Fibroblast of skin of left biceps (primary cell): Measurements from ENCODE around the gene CPLX3.

Source experiments
- DNase-seq, 2 experiments: peaks; one replicate each; pipeline ENCODE4 v3.0.0-alpha.2; 2013; ENCODE audit warnings: low read depth in 2 of 2

CPLX3 gene

GRCh38 chr15:74788042-74788682, 38.3 kb upstream of the CPLX3 start:
- no peak for DNase-seq

- no peak for DNase-seq
These were observed 37.7 kb upstream of the CPLX3 start for GRCh38 chr15:74788683-74789151.

GRCh38 chr15:74789171-74789631, 37.2 kb upstream of the CPLX3 start:
- no peak for DNase-seq

GRCh38 chr15:74789741-74790079, 36.7 kb upstream of the CPLX3 start:
- DNase-seq: no peak

GRCh38 chr15:74790080-74790916, 36.1 kb upstream of the CPLX3 start:
- no peak for DNase-seq

GRCh38 chr15:74791007-74791406, 35.4 kb upstream of the CPLX3 start:
- no peak for DNase-seq

- DNase-seq: no peak
These were observed 34.8 kb upstream of the CPLX3 start for GRCh38 chr15:74791667-74792066.

- DNase-seq: no peak
These were observed 34.0 kb upstream of the CPLX3 start for GRCh38 chr15:74792227-74793016.

GRCh38 chr15:74793135-74794028, 33.0 kb upstream of the CPLX3 start:
- DNase-seq: no peak

GRCh38 chr15:74794248-74794969, 32.0 kb upstream of the CPLX3 start:
- no peak for DNase-seq

- DNase-seq: no peak
These were observed 31.5 kb upstream of the CPLX3 start for GRCh38 chr15:74794970-74795349.

- no peak for DNase-seq
These were observed 30.3 kb upstream of the CPLX3 start for GRCh38 chr15:74795966-74796625.

GRCh38 chr15:74798388-74799254, 27.8 kb upstream of the CPLX3 start:
- no peak for DNase-seq

- DNase-seq: no peak
These were observed 27.1 kb upstream of the CPLX3 start for GRCh38 chr15:74799255-74799855.

GRCh38 chr15:74799856-74800558, 26.4 kb upstream of the CPLX3 start:
- no peak for DNase-seq

GRCh38 chr15:74800559-74801094, 25.8 kb upstream of the CPLX3 start:
- DNase-seq: no peak

- no peak for DNase-seq
These were observed 25.0 kb upstream of the CPLX3 start for GRCh38 chr15:74801311-74801997.
